IPS-NIHi11 (cell line): ENCODE results near the gene RGS21.

Source experiments
- DNase-seq: peaks from one replicate; pipeline ENCODE4 v3.0.0; 2012; ENCODE audit warnings: mixed read lengths, low spot score

Gene RGS21

DNA sequence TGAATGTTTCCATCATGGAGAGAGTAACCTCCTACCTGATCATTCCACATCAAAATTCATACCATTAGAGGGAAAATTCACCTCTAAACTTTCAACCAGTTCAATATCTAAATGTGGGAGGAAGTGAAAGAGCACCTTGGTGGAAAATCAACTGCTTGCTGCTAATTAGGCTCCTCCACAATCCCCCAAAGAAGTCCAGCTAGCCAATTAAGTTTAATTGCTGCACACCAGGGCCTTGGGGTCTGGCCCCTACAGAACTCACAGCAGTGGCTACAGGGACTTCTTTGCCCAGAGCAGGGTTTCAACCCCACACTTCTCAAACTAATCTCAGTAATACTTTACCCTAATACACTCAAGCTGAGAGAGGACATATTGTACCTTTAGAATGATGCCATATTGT, 62.1 kb downstream of the RGS21 start:
- DNase-seq: no peak

DNA sequence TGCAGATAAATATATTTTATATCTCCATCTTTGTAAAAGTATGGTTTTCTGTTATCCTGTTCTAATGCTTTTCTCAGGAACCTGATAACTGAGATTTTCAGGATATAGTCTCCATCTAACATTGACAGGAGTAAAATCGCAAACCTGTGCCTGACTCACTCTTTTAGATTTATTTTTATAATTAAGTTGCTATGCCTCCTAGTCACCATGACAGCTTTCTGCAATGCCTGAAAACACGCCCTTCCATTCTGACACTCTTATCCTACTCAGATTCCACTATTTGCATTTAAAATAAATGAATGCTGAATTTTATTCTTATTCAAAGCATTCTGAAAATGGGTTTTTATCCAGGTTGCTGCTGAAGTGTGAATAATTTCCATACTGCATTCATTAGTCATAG, 62.8 kb downstream of the RGS21 start:
- DNase-seq: no peak

DNA sequence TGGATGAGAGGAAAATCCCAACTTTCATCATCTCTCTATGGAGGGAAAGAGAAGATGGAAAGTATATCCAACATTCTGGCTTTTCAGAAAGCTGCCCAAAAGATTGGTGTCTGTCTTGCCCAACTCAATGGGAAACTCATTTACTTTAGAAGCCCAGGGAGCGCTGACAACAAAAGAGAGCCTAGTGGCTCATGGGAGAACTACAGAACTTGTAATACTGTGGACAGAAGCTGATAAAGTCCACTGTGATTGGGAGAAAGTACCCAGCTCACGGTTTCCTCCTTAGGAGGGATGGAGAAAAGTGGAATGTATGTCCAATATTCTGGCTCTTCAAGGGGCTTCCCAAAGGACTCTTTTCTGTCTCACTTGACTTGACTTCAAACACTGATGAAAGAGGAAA, 66.0 kb downstream of the RGS21 start:
- no peak for DNase-seq

DNA sequence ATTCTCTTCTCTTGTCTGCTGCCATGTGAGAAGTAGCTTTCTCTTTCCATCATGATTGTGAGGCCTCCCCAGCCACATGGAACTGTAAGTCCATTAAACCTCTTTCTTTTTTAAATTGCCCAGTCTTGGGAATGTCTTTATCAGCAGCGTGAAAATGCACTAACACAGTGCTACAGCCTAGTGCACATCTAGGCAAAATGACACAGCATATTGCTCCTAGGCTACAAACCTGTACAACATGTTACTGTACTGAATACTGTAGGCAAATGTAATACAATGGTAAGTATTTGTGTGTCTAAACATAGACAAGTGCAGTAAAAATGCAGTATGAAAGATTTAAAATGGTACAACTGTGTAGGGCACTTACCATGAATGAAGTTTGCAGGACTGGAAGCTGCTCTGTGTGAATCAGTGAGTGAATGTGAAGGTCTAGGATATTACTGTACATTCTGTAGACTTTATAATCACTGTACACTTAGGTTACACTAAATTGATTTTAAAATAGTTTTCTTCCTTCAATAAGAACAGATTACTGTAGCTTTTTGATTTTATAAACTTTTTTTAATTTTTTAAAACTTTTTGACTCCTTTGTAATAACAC, 69.4 kb downstream of the RGS21 start:
- no peak for DNase-seq

DNA sequence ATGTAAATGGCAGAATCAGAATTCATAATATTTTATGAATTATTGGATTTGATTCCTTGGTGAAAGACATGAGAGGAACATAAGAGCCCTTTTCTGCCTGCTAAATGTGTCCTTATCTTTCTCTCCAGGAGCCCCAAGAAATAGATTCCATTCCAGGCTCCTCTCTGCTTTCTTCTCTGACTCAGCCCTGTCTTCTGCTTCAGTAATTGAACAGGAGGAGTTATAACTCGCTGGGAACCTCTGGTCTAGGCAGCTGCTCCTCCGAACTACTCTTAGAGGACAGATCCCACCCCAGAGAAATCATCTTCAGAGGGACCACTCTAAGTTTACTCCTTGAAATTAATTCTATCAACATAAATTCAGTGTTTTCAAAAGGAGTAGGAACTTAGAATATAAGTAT, 78.4 kb downstream of the RGS21 start:
- no peak for DNase-seq

DNA sequence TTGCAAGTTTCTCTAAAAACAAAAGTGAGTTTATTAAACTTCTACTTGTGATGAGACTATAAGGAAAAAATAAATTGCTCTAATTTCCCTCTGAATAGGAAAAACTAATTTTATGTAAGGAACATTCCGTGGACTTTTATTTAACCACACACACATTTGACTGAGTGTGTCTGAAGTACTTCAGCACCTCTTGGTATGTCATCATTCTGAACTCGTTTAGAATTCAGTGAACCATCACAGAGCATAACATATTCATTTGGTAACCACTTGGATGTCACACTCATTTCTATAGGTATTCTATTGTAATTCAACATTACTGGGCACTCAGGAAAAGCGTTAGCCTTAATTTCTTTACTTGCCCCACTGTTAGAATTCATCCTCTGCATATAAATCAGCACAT, 79.1 kb downstream of the RGS21 start:
- no peak for DNase-seq

DNA sequence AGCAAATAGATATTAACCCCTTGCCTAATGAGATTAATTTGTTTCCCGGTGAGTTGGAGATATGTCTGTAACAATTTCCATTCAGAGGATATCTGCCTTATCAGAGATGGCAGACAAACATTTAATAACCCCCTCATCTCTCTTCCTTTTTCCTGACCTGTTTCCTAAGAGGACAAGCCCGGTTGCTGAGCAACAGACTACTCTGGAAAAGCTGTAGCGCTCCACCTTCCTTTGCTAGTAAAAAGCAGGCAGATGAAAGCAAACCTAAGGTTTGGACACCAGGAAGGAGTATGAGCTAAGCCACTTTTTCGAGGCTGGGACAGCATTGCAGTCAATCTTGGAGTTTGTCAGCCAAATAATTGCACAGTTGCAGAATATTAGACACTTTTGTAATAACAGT, 82.4 kb downstream of the RGS21 start:
- no peak for DNase-seq

DNA sequence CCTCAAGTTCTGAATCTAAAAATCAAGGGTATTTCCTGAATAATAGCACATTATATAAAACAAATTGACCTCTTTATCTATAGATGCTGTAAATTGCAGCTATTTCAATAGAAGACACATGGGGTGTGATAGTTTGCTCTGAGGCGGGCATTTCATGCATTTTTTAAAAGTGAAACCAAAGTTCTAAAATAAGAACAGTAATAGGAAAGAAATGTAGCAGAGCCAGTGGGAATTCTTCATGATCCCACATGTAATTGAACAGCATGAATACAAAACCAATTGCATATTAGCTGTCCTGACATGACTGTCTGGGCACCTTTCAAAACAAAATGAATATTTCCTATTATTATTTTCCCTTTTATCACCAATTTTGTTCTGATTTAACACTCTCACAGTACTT, 85.0 kb downstream of the RGS21 start:
- no peak for DNase-seq

DNA sequence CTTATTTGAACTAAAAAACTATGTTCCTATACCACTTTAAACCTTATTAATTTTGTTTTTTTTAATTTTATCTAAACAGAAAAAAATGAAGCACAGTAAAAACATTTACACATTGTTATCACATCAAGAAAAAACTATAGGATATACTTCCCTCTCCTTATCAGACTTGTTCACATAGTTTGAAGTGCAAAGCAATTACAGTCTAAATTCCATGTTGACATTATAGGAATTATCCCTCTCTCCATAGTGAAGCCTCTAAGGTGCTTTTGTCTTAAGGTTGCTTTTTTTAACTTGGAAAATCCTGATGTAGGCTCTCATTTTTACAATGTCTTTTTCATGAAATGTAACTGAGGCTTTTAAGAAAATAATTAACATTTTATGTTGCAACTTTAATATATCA, 85.8 kb downstream of the RGS21 start:
- no peak for DNase-seq

DNA sequence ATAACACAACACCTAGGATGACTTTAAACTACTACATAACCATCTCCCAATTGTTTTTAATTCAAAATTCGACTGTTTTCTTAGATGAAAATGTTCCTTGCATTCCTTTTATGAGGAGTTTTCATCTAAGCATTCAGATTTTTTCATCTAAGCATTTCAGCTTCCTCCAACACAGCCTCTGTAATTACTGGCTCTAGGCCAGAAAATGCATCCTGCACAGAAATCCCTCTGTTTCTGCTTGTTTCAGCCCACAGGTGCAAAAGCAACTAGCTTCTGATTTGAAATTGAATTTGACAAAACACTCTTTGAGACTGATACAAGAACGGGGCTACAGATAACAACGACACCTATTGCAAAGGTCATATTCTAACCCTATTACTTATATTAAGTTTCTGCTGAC, 90.4 kb downstream of the RGS21 start:
- no peak for DNase-seq
